ENCODE results near the gene DDX24.
"Not testable (repeated sequence)": the region's sequence is repeated elsewhere in the genome, so short reads cannot be mapped to it uniquely, and the experiment has no call there.

Gene DDX24

DNA sequence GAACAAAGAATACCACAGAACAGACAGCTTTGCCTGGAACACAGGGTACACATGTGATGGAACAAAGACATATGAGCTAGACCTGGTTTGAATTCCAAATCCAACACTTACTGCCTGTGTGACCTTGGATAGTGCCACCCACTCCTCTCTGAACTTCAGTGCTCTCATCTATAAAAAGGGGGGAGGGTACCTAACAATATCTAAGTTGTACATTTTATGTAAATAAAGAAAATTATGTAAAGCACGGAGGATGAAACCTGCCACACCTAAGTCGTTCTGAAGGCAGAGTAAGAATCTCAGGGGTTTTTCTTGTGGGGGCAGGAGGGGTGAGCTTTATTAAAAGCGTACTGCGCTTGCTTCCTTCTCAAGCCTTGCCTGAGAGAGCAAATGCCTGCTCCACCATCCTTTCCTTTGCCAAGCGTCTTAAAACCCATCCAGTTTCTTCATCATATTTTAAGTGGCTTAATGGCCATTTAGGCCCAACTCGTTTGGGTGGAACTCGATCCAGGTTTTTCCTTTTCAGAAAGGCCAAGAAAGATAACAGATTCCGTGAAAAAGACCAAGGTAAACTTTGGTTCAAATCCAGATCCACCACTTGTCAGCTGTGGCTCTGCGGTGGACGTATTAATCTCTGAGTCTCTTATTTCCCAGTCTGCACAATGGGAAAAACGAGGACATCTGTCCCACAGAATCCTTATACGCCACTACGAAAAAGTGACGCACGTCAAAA, 946 bp downstream of the DDX24 start:
- DNase-seq, result peak in 2 of 4 experiments; percentile 8 to 15

DNA sequence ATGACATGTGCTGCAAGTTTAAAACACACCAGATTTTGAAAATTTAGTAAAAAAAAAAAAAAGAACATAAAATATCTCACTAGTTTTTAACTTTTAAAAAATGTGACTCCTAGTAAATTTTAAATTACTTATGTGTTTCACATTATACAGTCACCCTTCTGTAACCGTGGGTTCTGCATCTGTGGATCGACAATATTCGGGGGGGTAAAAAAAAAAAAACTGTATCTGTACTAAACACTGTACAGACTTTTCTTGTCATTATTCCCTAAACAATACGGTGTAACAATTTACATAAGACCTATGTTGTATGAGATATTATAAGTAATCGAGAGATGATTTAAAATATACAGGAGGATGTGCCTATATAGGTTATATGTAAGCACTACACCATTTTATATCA, 3.2 kb downstream of the DDX24 start:
- DNase-seq, result no peak

DNA sequence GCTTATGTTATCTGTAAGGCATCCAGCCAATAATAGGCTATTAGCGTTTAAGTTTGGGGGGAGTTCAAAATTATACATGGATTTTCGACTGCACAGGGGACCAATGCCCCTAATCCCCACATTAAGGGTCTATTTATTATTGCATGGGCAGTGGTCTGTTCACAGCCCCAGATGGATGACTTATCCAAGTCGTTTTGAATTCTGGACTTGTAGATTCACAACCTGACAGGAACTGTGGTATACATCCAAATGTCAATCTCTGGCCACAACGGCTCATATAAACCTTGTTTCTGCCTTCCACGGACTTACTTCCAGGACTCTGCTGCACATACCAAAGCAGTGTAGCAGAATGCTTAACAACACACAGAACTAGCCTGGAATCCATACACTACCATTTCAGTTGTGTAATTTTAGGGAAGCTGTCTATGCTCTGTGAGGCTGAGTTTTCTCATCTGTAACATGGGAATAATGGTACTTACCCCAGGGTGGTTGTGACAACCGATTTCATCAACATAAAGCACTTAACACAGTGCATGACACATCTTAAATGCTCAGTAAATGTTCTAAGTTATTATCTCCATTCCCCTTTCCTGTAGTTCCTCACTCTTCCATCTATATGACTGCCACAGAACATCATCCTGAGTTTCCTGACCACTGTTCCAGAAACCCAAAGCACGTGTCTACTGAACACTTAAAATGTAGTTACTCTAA, 3.7 kb downstream of the DDX24 start:
- DNase-seq, result no peak

DNA sequence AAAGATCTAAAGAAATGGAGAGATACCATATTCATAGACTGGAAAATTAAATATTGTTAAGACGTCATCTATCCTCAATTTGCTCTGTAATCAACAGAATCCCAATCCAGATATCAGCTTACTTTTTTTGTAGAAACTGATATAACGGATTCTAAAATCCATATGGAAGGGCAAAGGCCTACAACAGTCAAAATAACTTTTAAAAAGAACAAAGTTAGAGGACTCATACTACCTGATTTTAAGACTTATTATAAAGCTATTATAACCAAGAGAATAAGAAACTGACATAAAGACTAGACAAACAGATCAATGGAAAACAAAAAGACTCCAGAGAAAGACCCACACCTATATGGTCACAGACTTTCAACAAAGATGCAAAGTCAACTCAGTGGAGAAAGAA, 6.0 kb downstream of the DDX24 start:
- DNase-seq, result no peak

DNA sequence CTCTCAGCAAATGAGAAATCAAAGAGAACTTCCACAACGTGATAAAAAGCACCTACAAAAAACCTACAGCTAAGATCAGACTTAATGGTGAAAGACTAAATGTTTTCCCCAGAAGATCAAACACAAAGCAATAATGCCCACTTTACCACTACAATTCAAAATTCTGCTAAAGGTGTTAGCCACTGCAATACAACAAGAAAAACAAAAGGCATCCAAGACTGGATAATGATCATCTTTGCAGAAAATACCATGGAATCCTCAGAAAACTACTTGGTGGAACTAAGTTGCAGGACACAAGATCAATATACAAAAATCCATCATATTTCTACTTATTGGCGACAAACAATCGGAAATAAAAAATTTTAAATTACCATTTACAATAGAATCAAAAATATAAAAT, 6.5 kb downstream of the DDX24 start:
- DNase-seq, result no peak

DNA sequence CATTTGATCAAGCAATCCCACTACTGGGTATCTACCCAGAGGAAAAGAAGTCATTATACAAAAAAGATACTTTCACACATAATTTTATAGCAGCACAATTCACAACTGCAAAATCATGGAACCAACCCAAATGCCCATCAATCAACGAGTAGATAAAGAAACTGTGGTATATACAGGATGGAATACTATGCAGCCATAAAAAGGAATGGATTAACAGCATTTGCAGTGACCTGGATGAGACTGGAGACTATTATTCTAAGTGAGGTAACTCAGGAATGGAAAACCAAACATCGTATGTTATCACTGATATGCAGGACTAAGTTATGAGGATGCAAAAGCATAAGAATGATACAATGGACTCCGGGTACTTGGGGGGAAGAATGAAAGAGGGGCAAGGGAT, 8.9 kb downstream of the DDX24 start:
- DNase-seq, result not testable (repeated sequence)

DNA sequence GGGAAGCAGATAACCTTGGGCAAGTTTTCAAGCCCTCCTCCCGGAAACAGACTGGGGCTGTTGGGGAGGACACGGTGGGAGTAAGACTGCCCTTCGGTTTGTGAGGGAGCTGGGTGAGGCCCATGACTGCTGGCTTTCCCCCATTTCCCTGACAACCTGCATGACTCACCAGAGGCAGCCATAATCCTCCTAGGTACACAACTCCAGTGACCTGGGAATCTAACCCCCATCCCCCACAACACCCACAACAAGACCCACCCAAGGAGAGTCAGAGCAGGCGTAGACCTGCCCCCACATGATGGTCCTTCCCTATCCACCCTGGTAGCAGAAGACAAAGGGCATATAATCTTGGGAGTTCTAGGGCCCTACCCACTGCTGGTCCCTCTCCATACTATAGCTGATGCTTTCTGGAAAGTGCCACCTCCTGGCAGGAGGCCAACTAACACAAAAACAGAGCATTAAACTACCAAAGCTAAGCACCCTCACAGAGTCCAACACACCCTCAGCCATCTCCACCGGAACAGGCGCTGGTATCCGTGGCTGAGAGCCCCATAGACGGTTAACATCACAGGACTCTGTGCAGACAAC, 14.8 kb downstream of the DDX24 start:
- no peak for DNase-seq

DNA sequence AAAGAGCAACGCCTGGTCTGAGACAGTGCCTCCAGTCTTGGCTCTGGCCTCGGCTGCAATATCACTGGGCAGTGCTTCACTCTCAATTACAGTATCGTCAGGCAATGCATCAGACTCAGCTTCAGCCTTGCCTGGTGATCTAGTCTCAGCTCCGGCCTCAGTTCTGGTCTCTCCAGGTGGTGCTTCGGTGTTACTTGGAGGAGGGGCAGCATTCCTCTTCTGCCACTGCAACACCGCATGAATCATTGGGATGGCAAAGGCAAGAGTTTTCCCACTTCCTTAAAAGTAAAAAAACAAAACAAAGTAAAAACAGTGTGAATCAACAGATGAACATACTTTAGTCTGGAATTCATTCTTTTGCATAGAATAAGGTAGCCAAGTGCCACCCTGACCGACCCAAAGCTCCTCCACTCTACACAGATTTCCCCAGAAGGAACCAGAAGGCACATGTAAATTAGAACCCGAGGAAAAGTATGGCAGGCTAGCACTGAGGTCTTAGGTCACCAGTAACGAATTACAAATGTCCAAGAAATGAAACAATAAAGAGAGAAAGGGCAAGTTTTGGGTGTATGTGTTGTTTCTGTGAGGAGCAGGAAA, 18.6 kb downstream of the DDX24 start:
- no peak for DNase-seq

DNA sequence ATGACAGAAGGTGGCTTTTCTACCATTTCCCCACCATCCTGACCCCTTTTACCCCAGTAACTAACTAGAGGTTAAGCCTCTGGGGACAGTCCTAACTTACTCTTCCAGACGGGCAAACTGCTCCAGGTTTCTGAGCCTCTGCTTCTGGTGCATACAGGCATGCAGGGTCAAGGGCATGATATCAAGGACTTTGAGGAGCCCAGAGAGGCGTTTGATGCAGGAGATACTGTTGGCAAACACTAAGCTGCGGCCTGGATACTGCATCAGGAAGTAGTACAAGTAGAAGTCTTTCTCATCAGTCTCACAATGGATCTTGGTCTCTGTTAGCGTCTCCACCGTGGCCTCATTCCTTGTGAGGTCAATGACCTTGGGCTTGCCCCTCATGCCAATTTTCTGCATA, 21.0 kb downstream of the DDX24 start:
- DNase-seq, result no peak

DNA sequence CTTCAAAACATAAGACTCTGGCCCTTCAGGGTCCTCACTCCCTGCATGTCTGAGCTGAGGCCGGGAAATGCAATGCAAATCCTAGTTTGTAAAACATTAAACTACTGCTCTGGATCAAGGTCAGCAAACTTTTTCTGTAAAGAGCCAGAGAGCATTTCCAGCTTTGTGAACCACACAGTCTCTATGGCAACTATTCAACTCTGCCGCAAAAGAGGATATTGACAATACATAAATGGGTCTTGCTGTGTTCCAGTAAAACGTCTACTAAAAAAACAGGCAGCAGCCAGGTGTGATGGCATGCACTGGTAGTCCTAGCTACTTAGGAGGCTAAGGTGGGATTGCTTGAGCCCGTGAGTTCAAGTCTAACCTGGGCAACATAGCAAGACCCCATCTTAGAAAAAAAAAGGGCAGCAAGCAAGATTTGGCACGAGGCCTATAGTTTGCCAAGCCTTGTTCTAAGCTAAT, 22.3 kb downstream of the DDX24 start:
- no peak for DNase-seq

DNA sequence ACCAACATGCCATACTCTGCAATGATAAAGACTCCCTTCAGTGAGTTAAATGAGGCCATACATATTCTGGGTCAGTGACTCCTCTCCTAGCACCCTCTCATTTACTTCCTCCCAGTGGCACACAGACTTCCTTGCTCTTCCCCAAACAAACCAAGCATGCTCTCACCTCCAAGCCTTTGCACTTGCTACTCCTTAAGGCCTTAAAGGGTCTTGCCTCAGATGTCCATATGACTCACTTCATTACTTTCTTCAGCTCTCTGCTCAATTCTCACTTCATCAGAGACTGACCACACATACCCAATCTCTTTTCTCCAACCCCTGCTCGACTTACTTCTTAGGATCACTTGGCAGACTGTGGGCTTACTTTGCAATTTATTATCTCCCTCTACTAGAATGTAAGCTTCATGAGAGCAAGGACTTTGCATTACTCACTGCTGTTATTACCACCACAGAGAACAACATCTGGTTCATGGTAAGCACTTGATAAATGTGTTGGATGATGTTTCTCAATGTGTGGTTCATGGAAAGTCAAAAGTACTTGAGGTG, 22.8 kb downstream of the DDX24 start:
- peak in 1 of 4 experiments; percentile 21 for DNase-seq

DNA sequence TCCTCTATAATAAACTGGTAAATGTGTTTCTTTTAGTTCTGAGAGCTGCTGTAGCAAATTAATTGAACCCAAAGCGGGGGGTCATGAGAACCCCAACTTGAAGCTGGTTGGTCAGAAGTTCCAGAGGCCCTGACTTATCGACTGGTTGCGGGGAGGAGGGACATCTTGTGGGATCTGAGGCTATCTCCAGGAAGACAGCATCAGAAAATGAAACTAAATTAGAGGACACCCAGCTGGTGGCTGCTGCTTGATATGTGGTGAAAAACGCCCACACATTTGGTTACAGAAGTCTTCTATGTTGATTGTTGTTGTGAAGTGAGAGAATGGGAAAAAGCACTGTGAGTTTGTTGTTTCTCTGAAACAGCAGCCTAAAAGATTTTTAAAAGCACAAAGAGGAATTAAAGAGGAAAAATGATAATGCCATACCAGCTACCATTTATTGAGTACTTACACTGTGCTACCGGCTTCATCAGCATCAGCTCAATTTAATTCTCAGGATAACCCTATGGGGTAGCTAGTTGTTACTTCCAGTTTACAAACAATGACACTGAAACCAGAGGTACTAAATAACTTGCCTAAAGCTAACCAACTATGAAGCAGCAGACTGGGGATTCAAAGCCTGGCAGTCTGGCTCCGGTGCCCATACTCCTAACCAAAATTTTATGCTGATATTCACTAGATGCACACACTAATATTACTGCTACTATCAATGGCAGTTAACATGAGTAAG, 24.3 kb downstream of the DDX24 start:
- peak in 3 of 4 experiments; percentile 31 to 50 (median 42) for DNase-seq

DNA sequence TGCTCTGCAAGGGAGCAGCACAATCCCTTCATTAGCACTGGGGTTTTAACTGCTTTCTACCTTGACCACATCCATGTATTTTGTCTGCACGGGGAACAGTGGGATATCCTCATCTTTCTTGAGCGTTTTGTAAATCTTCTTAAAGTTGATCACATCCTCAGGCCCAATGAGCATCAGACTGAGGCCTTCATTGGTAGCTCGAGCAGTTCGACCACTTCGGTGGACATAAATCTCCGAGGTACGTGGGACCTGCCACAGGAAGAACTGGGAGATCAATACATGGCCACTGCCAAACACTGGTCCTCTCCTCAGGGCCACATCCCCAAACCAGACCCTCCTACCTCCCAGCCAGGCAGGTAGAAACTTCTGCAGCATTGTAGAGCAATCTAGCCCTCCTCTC, 26.1 kb downstream of the DDX24 start:
- no peak for DNase-seq

DNA sequence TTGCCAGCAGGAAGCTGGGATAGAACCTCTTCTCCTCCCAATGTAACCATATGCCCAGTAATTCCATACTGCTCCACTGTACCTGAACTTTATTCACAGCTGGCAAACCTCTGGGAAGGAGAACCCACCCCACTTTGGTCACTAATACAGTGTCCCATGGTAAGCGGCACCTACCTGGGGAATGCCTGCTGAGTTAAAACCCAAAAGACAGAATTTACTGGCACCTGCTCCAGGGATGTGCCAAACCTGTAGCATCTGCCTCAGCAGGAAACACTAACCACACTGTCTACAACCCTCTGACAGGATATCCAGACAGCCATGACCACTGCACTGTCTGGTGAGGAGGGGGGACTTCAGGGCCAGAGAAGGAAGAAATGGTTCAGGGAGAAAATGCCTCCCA, 26.6 kb downstream of the DDX24 start:
- no peak for DNase-seq

DNA sequence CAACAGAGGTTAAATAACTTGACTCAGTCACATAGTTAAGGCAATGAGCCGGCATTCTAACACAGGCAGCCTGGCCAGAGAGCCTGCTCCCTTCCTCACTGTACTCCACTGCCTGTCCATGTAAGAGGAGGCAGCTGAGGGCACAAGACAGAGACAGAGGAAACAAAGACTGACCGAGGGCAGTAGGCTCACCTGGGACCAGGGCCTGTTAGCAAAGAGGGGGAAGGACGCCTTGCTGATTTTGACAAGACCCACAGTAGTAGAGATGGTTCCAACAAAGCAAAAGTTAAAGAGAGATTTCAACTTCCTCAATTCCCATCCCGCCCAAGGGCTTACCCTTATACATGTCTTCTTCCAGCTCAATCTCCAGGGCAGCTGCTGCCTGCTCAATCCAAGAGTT, 28.3 kb downstream of the DDX24 start:
- DNase-seq, result no peak

DNA sequence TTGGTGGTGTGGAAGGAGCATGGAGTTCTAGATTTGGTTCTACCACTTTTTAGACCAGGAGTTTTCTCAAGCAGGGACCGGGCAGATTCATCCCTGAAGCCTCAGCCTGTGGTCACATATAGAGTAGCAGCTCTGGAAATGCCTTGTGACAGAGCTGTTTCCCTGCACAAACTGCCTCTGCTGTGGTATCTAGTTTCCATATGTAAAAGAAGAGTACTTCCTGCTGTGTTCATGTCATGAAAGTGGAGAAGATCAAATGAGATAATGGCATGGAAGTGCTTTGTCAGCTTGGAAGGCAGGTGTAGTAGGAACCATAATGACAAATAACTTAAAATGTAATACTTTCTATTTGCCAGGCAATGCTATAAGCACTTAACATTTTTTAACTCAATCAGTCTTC, 28.8 kb downstream of the DDX24 start:
- DNase-seq, result no peak

DNA sequence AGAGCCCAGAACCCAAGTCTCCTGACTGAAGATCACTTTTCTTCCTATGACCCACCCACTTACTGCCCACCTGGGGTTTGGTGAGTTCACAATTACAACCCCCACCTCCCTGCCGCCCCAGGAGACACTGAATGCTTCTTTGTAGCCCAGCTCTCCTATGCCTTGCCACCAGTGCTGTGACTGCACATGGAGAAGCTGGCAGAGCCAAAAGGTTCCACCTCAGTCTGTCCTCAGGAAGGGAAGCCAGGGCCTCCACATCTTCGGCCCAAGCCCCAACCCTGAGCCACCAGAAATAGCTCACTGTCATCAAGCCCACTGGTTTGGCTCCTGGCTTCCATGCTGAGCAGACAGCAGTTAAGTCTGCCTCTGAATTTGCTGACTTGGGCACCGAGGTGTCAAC, 29.2 kb downstream of the DDX24 start:
- DNase-seq, result no peak

DNA sequence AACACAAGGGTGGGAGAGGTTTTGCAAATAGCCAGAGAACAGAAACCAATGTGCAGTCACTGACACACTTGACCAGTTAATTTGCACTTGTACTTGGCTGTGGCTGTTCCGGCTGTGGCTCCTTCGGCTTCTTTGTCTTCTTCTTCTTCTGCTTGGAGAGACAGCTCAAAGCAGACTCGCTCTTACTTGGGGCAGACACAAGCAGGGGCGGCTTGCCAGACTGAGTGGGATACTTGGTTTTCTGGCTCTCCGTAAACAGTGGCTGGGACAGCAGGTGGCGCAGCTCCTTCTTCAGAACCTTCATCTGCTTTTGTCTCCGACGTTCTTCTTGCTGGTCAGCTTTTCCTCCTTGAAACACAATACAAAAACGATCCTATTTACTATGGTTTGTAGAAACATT, 29.9 kb downstream of the DDX24 start:
- DNase-seq, result no peak

DNA sequence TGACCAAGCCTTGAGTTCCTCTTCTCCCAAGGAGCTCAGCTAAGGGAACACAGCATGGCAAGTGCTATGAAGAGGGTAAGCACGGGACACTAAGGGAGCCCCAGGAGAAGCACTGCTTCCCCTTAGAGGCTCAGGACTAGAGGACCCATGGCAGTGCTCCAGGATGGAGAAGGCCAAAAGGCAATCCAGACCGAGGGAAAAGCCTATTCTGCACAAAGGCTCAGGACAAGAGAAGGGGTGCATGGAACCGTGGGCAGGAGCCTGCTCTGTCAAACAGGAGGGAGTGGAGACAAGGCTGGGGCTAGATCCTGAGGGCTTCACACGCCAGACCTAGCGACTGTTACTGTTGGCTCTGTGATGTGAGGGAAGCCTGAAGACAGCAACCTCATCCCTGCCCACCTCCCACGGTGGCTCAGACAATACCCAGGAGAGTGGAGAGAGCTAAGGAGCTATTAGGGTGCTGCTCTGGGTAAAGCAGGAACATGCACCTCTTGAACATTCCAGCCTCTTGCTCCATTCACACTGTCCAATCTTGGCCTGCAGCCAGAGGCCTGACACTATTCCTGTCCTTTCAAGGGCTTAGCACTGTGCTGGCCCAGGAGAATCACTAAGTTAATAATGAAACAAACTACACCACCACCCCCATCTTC, 30.6 kb downstream of the DDX24 start:
- no peak for DNase-seq

DNA sequence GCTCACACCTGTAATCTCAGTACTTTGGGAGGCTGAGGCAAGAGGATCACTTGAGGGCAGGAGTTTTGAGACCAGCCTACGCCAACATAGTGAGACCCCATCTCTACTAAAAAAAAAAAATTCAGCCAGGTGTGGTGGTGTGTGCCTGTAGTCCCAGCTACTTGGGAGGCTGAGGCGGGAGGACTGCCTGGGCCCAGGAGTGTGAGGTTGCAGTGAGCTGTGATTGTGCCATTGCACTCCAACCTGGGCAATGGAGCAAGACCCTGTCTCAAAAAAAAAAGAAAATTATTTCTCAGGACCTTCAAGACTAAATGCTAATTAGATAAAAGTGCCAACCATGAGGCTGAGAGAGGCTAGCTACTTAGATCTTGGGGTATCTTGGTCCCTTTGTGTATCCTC, 31.4 kb downstream of the DDX24 start:
- DNase-seq, result no peak

DNA sequence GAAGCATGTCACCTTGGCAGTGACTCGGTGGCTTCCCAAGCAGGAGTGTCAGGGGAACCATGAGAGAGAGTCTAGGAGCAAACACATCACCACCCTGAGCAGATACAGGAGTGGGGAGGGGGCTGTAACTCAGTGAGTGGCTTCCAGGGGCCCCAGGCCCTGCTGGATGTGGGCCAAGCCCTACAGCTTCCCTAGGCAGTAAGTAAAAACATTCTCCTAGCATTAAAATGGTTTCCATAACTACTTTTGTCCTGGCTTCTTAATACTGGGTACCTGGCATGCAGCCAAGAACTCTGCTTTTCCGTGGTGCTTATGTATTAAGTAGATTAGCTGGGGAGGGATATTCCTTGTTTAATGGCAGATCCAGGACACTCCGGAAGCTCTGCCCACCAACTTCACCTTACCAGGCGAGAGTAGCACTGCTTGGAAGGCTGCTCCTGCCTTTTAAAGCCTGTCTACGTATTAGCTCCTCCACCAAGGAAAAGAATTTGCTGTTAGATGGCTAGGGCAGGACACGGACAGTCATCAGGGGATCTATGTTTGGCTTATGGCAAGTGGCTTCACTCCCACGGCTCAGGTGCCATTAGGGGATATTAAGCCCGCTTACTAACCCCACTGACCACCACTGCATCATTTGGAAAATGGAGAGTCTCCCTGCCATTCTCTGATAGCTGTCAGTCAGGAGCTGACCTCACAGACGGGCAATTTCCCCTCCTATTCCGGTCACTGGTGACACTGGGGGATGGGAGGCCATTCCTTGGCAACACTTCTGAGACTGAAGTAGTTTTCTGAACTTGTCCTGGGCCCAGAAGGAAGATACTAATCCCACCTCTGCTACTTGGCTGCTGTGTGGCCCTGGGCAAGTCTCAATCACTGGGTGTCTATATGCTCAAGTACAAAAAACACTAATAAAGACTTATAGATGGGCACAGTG, 32.0 kb downstream of the DDX24 start:
- DNase-seq, result no peak

Data from suppressor macrophage (primary cell).